ENCODE results near the gene SBK2. TPM values are rescaled to one million over a fixed set of nuclear protein-coding genes. Genes with fewer than 3 reads are reported as not detected.

SBK2 gene
- total RNA-seq, 2 donors from 2014 or later, result not detected

DNA sequence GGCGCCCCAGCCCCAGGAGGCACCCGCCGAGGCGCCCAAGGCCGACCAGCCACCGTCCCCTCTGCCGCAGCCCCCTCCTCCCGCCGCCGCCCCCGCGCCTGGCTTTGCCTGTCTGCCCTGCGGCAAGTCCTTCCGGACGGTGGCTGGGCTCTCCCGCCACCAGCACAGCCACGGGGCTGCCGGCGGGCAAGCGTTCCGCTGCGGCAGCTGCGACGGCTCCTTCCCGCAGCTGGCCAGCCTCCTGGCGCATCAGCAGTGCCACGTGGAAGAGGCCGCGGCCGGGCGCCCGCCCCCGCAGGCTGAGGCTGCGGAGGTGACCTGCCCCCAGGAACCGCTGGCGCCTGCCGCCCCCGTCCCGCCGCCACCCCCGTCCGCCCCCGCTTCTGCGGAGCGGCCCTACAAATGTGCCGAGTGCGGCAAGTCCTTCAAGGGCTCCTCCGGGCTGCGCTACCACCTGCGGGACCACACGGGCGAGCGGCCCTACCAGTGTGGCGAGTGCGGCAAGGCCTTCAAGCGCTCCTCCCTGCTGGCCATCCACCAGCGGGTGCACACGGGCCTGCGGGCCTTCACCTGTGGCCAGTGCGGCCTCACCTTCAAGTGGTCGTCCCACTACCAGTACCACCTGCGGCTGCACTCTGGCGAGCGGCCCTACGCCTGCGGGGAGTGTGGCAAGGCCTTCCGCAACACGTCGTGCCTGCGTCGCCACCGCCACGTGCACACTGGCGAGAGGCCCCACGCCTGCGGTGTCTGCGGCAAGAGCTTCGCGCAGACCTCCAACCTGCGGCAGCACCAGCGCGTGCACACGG, 54.6 kb downstream of the SBK2 start:
- no peak for DNase-seq (ENCODE audit: low spot score)

GRCh38 chr19:55481794-55482155, 55.2 kb downstream of the SBK2 start:
- intact Hi-C loops (cut with DNase I), result loop anchor here in 1 of 2 donors (5.0 kb wide), 1 partner anchor 559 kb away; no protein-coding TSS in a partner anchor

More for the DNA sequence above, 54.6 kb downstream of the SBK2 start:
- intact Hi-C loops (cut with DNase I), result loop anchor here in 1 of 2 donors (5.0 kb wide), 1 partner anchor 560 kb away; no protein-coding TSS in a partner anchor

DNA sequence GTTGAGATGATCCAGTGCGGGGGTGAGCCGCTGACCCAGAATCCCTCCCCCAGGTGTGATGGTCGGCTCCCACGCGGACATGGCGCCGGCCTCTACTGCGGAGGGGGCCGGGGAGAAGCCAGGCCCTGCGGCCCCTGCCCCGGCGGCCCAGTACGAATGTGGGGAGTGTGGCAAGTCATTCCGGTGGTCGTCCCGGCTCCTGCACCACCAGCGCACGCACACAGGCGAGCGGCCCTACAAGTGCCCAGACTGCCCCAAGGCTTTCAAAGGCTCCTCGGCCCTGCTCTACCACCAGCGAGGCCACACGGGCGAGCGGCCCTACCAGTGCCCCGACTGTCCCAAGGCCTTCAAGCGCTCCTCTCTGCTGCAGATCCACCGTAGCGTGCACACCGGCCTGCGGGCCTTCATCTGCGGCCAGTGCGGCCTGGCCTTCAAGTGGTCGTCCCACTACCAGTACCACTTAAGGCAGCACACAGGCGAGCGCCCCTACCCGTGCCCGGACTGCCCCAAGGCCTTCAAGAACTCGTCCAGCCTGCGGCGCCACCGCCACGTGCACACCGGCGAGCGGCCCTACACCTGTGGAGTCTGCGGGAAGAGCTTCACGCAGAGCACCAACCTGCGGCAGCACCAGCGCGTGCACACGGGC, 55.7 kb downstream of the SBK2 start:
- no peak for DNase-seq (ENCODE audit: low spot score)
- intact Hi-C loops (cut with DNase I), result loop anchor here in 1 of 2 donors (5.0 kb wide), 1 partner anchor 559 kb away; no protein-coding TSS in a partner anchor

More at GRCh38 chr19:55481794-55482155, 55.2 kb downstream of the SBK2 start:
- no peak for DNase-seq (ENCODE audit: low spot score)

DNA sequence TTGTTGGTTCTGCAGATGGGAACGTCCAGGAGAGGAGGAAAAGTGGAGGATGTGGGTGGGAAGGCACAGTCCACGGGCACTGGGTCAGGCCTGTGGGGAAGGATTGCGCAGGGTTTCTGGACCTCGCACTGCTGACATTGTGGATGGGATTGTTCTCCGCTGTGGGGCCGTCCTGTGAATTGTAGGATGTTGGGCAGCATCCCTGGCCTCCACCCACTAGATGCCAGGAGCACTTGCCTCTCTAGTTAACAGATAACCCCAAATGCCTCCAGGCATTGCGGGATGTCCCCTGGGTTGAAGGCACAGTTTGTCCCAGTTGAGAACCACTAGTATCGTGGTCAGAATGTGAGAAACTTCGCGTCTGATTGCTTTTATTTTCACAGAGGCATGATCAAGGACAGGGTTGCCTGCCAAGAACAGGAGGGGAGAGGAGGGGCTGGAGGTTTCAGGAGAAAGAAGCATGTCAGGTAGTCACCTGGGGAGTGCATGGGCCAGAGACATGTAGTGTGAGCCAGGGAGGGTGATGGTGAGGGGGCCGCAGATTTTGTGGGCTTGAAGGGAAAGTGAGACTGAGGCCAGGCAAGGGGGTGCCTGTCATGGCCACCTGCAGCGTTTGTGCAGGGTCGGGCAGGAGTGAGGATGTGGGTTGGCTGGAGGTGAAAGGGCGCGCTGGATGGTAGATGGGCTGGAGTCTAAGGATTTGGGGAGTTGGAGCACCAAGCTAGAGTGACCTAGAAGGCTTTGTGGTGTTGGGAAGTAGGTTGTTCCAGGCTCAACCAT, 57.3 kb downstream of the SBK2 start:
- intact Hi-C loops (cut with DNase I), result loop anchor here in 1 of 2 donors (5.0 to 10.0 kb wide), 2 partner anchors 557 to 1185 kb away; no protein-coding TSS in a partner anchor
- DNase-seq (ENCODE audit: low spot score), result no peak

DNA sequence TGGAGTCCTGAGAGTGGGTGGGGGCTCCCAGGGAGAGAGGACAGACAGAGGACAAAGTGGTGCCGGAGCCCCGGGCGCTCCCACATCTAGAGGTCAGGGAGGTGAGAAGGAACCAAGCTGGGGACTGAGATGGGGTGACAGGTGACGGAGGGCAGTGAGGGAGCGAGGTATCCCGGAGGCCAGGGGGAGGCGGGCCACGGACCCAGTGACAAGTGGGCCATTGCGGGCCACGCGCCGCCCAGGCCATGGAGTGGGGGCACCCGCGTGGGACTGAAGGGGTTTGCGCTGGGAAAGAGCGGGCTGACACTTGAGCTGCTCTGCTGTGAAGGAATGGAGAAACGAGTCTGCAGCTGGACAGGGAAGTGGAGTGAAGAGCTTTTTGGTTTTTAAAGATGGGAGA, 57.9 kb downstream of the SBK2 start:
- DNase-seq (ENCODE audit: low spot score), result no peak
- intact Hi-C loops (cut with DNase I), result loop anchor here in 1 of 2 donors (10.0 kb wide), 1 partner anchor 1184 kb away; no protein-coding TSS in a partner anchor

Other genes starting within 250 kb of the SBK2 start
- gene TMEM150B, start 211.8 kb downstream of the SBK2 start, total RNA-seq, result 1 to 10 TPM; 1.9 to 5.4 TPM
- gene KMT5C, start 197.3 kb downstream of the SBK2 start, total RNA-seq, result 1 to 10 TPM; 3.9 to 6.3 TPM
- 1 to 10 TPM in 1 of 2 donors, not detected in 1; 1.3 TPM for gene COX6B2, start 182.4 kb downstream of the SBK2 start, total RNA-seq
- gene GARIN5B, start 173.9 kb downstream of the SBK2 start, total RNA-seq, result not detected
- not detected for gene IL11, start 166.7 kb downstream of the SBK2 start, total RNA-seq
- gene TMEM190, start 160.3 kb downstream of the SBK2 start, total RNA-seq, result not detected
- under 1 TPM; 0.69 to 0.90 TPM for gene TMEM238, start 152.8 kb downstream of the SBK2 start, total RNA-seq
- gene RPL28, start 151.2 kb downstream of the SBK2 start, total RNA-seq, result 1,000 to 10,000 TPM in 1 of 2 donors, 100 to 1,000 TPM in 1; 882 to 1,056 TPM
- gene UBE2S, start 129.3 kb downstream of the SBK2 start, total RNA-seq, result 10 to 100 TPM; 17.6 to 23.3 TPM
- gene SHISA7, start 93.8 kb downstream of the SBK2 start, total RNA-seq, result not detected
- gene ISOC2, start 75.5 kb downstream of the SBK2 start, total RNA-seq, result 10 to 100 TPM; 23.1 to 25.1 TPM
- not detected for gene C19orf85, start 72.4 kb downstream of the SBK2 start, total RNA-seq
- 1 to 10 TPM; 5.7 to 7.9 TPM for gene ZNF628, start 60.5 kb downstream of the SBK2 start, total RNA-seq
- gene NAT14, start 51.9 kb downstream of the SBK2 start, total RNA-seq, result 10 to 100 TPM; 15.8 to 16.3 TPM
- gene SSC5D, start 48.7 kb downstream of the SBK2 start, total RNA-seq, result 10 to 100 TPM; 32.4 to 40.6 TPM
- gene SBK3, start 8.4 kb upstream of the SBK2 start, total RNA-seq, result not detected
- 1 to 10 TPM; 7.4 to 7.6 TPM for gene ZNF579, start 43.7 kb upstream of the SBK2 start, total RNA-seq
- 1 to 10 TPM; 7.8 to 9.7 TPM for gene FIZ1, start 62.4 kb upstream of the SBK2 start, total RNA-seq
- 10 to 100 TPM; 10.6 to 11.1 TPM for gene ZNF524, start 63.2 kb upstream of the SBK2 start, total RNA-seq
- gene ZNF865, start 68.5 kb upstream of the SBK2 start, total RNA-seq, result 10 to 100 TPM; 10.1 to 12.6 TPM
- gene ZNF784, start 87.4 kb upstream of the SBK2 start, total RNA-seq, result 1 to 10 TPM; 3.6 to 4.3 TPM
- gene ZNF580, start 103.9 kb upstream of the SBK2 start, total RNA-seq, result 10 to 100 TPM; 32.0 to 36.7 TPM
- 10 to 100 TPM in 1 of 2 donors, 1 to 10 TPM in 1; 8.0 to 12.0 TPM for gene ZNF581, start 106.5 kb upstream of the SBK2 start, total RNA-seq
- gene CCDC106, start 111.1 kb upstream of the SBK2 start, total RNA-seq, result 10 to 100 TPM in 1 of 2 donors, 1 to 10 TPM in 1; 8.6 to 13.6 TPM
- 10 to 100 TPM; 89.3 to 91.7 TPM for gene U2AF2, start 117.9 kb upstream of the SBK2 start, total RNA-seq
- gene EPN1, start 138.1 kb upstream of the SBK2 start, total RNA-seq, result 10 to 100 TPM; 75.5 to 76.4 TPM
- gene NLRP9, start 201.3 kb upstream of the SBK2 start, total RNA-seq, result not detected
- not detected for gene RFPL4A, start 222.0 kb upstream of the SBK2 start, total RNA-seq
- not detected for gene RFPL4AL1, start 232.0 kb upstream of the SBK2 start, total RNA-seq